ENCODE data around the gene FYB1.

GRCh38 chr5:39138892-39139291, 80.5 kb downstream of the FYB1 start:
- TF ChIP-seq TOX (CRISPR knock-in tag; IDR thresholded peaks at IDR 0.05; ENCODE audit: borderline replicate concordance) (no peak), CSRNP3 (CRISPR knock-in tag; IDR thresholded peaks at IDR 0.05) (no peak), ZNF565 (CRISPR knock-in tag; conservative IDR thresholded peaks at IDR 0.05; ENCODE audit: low read depth) (no peak)
